ENCODE data around the gene CFB.
"Not testable (repeated sequence)": the region's sequence is repeated elsewhere in the genome, so short reads cannot be mapped to it uniquely, and the experiment has no call there.

Gene CFB

DNA sequence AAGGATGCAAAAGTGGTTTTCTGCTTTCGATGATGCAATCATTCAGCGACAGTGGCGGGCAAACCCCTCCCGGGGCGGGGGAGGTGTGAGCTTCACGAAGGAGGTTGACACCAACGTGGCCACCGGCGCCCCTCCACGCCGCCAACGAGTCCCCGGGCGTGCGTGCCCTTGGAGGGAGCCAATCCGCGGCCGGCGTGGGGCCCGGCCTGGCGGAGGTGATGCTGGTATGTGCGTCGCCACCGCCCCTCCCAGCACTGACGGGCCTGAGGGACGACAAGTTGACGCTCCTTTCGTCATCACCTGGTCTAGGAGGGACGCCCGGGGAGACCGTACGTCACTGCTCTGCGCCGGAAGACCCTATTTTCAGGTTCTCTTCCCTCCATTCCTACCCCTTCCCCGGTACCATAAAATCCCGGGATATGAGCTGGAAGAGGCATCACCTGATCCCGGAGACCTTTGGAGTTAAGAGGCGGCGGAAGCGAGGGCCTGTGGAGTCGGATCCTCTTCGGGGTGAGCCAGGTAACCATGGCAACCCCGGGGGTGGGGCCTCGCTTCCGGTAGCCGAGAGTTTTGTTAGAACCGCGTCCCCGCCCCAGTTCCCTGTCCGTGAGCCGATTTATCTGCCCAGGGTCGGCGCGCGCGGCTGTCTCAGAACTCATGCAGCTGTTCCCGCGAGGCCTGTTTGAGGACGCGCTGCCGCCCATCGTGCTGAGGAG, 26.3 kb downstream of the CFB start, which contains the start of gene DXO:
Gene DXO, minus strand, starts transcription at position 146 of the 716 bp plus-strand sequence. CDS start 463 bp downstream, outside the sequence.
- DNase-seq: peak; percentile 99

DNA sequence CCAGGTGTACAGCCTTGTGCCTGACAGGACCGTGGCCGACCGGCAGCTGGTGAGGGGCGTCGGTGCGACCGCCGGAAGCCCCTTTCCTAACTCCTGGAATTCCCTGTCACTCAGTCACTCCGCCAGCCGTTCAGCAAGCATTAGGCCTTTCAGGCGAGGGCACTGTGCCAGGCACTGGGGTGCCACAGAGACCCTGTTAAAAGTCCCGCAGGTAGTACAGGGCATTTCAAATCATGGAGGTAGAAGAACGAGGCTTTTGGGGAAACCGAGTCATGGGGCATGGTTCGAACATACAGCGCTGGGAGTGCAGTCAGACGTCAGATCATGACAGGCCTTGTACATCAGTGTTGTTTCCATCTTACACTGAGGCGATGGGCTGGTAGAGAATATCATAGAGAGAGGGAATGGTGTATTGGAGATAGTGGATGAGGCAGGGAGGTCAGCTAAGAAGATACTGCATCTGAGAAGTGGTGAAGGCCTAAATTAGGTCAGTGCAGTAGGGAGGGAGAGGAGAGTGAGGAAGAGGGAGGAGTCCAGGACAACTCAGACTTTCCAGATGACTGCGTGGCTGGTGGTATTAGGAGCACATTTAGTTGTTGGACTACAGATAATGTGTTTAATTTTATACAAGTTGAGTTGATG, 26.9 kb downstream of the CFB start:
- DNase-seq: peak in 1 of 2 donors; percentile 21

DNA sequence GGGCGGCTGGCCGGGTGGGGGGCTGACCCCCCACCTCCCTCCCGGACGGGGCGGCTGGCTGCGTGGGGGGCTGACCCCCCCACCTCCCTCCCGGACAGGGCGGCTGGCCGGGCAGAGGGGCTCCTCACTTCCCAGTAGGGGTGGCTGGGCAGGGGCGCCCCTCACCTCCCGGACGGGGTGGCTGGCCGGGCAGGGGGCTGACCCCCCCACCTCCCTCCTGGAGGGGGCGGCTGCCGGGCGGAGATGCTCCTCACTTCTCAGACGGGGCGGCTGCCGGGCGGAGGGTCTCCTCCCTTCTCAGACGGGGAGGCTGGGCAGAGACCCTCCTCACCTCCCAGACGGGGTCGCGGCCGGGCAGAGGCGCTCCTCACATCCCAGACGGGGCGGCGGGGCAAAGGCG, 30.2 kb downstream of the CFB start:
- DNase-seq: not testable (repeated sequence)

DNA sequence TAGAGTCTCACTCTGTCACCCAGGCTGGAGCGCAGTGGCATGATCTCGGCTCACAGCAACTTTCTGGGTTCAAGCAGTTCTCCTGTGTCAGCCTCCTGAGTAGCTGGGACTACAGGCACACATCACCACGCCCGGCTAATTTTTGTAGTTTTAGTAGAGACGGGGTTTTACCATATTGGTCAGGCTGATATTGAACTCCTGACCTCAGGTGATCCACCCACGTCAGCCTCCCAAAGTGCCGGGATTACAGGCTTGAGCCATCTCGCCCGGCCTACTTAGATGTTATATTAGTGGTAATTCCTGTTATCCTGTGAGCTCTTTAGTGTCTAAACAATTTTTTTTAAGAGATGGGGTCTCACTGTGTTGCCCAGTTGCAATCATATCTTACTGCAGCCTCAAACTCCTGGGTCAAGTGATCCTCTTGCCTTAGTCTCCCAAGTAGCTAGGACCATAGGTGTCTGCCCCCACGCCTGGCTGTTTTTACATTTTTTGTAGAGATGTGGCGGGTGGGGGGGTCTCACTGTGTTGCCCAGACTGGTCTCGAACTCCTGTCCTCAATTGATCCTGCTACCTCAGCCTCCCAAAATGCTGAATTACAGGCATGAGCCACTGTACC, 32.0 kb downstream of the CFB start:
- DNase-seq: no peak

DNA sequence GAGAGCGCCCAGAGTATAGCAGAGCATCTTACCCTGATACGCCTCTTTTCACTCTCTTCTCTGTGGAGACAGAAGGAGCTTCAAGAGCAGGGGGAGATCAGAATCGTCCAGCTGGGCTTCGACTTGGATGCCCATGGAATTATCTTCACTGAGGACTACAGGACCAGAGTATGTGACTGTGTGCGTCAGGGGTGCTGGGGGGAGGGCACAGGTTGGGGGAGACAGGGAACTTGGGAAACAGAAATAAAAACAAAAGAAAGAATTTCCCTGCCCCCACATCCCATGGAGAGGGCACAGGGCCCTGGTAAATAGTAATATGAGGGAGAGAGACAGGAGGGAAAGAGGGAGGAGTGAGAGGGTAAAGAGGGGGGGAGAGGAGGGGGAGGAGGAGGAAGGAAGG, 32.9 kb downstream of the CFB start:
- DNase-seq: no peak

DNA sequence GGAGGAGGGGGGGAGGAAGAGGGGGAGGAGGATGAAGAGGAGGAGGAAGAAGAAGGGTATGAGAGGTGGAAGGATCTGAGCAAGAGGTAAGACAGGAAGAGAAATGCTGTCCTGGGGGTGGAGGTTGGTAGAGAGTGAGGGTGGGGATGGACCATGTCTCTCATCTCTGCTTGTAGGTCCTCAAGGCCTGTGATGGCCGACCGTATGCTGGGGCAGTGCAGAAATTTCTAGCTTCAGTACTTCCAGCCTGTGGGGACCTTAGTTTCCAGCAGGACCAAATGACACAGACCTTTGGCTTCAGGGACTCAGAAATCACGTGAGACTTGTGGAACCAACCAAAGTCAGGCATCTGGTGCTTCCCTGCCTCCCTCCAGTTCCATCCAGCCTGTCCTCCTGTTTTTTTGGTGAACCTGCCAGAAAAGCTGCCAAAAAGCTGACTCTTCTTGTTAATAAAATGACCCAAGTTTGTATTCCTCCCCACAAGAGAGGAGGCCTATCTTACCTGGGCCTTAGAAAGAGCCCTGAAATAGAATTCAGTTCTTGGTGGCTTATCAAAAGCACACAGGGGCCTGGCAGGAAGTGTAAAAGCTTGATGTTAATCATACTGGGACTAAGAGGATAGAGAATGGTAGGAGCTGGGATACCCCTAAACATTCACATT, 33.5 kb downstream of the CFB start:
- no peak for DNase-seq

DNA sequence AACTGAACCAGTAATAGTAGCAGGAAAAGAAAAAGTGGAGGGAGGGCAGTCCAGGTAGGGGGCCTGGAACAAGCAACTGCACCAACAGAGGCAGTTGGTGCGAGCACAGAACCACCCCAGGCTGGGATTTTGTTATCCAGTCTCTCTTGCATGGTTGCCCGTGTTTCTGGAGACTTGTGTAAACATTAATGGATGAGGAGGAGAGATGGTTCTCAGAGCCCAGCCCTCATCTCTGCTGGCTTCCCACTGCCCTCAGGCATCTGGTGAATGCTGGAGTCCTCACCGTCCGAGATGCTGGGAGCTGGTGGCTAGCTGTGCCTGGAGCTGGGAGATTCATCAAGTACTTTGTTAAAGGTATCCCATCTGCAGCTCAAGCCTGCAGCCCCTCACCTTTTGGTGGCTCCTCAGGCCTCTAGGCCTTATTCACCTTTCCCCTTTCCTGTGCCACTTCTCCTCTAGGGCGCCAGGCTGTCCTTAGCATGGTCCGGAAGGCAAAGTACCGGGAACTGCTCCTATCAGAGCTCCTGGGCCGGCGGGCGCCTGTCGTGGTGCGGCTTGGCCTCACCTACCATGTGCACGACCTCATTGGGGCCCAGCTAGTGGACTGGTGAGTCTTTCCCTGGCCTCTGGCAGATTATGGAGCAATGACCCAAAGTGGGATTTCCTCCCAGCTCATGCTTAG, 34.4 kb downstream of the CFB start:
- DNase-seq: not testable (repeated sequence)

DNA sequence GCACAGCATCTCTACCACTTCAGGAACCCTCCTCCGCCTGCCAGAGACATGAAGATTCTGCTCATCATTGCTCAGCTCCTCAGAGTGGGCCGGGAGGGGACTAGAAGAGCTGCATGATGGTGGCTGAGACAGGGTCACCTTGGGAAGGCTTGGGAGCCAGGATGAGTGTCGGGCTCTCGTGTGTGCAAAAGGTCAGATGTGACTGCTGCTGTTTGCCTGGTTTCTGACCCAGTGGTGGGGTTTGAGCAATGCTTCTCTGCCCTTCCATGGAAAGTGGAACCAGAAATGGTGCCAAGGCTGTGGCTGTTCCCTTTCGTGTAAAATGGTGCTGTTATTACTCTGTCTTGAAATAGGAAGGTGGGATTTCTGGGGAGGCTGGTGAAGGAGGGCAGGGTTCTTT, 35.1 kb downstream of the CFB start:
- not testable (repeated sequence) for DNase-seq

DNA sequence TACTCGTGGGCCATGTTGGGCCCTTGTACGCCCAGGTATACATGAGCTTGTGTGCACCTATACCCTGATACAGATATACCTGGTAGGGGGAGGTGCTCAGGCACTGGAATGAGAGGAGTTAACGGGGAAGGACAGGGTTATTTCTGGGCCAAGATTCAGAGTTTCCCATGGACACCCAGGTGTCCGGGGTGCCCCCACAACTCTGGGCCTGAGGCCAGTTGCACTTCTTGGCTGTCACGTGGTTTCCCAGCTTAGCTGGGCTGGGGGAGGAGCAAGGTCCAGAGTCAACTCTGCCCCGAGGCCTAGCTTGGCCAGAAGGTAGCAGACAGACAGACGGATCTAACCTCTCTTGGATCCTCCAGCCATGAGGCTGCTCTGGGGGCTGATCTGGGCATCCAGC, 35.8 kb downstream of the CFB start, which contains the start of gene C4A:
Gene C4A, plus strand, starts transcription at position 314 of the 400 bp plus-strand sequence. Its CDS starts 51 bp downstream, at position 365.
- DNase-seq: not testable (repeated sequence)

DNA sequence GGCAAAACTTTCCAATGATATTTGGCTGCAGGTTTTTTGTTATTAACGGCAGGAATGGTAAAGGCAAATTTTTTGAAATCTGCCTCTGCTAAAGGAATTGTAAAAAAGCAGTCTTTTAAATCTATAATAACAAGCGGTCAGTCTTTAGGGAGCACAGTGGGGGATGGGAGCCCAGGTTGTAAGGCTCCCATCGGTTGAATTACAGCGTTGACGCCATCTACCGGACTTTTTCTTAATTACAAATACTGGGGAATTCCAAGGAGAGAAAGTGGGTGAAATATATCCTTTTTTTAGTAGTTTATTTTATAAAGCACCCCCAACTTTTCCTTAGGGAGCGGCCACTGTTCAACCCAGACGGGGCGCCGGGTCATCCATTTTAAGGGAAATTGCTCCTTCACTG, 43.5 kb downstream of the CFB start:
- DNase-seq: not testable (repeated sequence)

DNA sequence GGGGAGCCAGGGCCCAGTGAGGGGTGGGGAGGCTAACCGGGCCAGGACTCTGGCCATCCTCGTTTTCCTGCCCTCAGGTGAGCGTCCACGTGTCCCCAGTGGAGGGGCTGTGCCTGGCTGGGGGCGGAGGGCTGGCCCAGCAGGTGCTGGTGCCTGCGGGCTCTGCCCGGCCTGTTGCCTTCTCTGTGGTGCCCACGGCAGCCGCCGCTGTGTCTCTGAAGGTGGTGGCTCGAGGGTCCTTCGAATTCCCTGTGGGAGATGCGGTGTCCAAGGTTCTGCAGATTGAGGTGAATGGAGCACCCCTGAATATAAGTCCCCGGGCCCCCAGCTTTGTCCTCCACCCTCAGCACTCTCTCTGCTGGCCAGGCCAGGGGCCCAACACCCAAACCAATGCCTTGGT, 48.5 kb downstream of the CFB start:
- DNase-seq: not testable (repeated sequence)

DNA sequence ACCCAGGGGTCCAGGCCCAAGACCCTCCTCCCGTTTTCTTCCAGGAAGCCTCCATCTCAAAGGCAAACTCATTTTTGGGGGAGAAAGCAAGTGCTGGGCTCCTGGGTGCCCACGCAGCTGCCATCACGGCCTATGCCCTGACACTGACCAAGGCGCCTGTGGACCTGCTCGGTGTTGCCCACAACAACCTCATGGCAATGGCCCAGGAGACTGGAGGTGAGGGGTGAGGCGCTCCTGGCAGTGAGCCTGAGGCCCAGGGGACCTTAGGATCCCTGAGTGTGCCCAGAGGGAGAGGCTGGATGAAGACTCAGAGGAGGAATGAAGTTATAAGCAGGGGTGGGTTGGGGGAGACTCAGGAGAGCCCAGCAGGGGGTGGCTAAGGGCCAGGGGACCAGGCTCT, 50.5 kb downstream of the CFB start:
- not testable (repeated sequence) for DNase-seq

Measured in CD4-positive, alpha-beta T cell treated with Interferon alpha-2 for 1 hour (primary cell).